Measurements from ENCODE around the gene SRSF11. TPM values are rescaled to one million over a fixed set of nuclear protein-coding genes. Genes with fewer than 3 reads are reported as not detected.
"Not testable (repeated sequence)": the region's sequence is repeated elsewhere in the genome, so short reads cannot be mapped to it uniquely, and the experiment has no call there.

Gene SRSF11
- total RNA-seq, 1 donor = 159 TPM

DNA sequence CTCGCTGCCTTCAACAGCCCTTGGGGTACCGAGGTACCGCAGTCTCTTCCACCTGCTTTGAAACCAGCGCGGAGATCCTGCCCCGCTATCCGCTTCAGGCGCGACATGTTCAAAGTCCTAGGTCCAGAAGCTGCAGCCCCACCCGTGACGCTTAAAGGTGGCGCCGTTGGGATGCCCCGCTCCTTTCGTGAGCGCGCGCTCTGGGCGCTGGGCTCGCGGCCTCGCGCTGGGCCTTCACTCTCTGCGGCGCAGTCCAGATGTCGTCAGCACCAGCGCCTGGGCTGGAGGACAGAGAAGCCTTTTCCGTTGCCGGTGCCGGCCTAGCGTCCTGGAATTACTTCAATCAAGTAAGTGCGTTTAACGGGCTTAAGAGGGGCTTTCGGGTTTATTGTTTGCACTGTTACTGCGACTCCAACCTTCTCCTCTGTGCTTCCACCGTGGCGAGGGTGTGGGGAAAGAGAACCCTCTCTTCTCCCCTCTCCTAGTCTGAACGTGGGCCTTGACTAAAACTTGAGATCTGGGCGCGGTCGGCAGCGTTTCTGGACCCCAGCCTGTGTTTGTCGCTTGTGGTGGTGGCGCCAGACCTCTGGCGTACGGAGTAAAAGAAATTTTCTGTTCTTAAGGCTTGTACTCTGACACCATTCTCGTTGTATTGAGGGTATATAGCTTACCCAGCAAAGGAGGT is 15.6 kb upstream of the SRSF11 start, which contains the start of gene LRRC40:
TSS of gene LRRC40 (minus strand) at position 146 of the 685 bp plus-strand sequence. CDS start at position 107, 39 bp downstream.
- DNase-seq (ENCODE audit: low read depth) = peak; percentile 94
- TF ChIP-seq, protein P1, sequence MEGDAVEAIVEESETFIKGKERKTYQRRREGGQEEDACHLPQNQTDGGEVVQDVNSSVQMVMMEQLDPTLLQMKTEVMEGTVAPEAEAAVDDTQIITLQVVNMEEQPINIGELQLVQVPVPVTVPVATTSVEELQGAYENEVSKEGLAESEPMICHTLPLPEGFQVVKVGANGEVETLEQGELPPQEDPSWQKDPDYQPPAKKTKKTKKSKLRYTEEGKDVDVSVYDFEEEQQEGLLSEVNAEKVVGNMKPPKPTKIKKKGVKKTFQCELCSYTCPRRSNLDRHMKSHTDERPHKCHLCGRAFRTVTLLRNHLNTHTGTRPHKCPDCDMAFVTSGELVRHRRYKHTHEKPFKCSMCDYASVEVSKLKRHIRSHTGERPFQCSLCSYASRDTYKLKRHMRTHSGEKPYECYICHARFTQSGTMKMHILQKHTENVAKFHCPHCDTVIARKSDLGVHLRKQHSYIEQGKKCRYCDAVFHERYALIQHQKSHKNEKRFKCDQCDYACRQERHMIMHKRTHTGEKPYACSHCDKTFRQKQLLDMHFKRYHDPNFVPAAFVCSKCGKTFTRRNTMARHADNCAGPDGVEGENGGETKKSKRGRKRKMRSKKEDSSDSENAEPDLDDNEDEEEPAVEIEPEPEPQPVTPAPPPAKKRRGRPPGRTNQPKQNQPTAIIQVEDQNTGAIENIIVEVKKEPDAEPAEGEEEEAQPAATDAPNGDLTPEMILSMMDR (IDR thresholded peaks at IDR 0.05; ENCODE audit: insufficient read depth, low read length) = no peak
- H3K4me3 ChIP-seq (ENCODE audit: low read depth, low read length) = peak within 1 kb of the TSS; percentile 98

GRCh38 chr1:70206833-70207232 is 14.3 kb upstream of the SRSF11 start:
- peak overlapping the region; percentile 98 for H3K4me3 ChIP-seq (ENCODE audit: low read depth, low read length)
- DNase-seq (ENCODE audit: low read depth) = not testable (repeated sequence)

- H3K4me3 ChIP-seq (ENCODE audit: low read depth, low read length) = peak overlapping the region; percentile 9
- DNase-seq (ENCODE audit: low read depth) = no peak
- TF ChIP-seq, protein P1 (IDR thresholded peaks at IDR 0.05; ENCODE audit: insufficient read depth, low read length) = no peak
Measured at GRCh38 chr1:70207492-70207891, 13.7 kb upstream of the SRSF11 start.

- no peak overlapping the region for H3K4me3 ChIP-seq (ENCODE audit: low read depth, low read length)
- TF ChIP-seq, protein P1 (IDR thresholded peaks at IDR 0.05; ENCODE audit: insufficient read depth, low read length) = no peak
- DNase-seq (ENCODE audit: low read depth) = no peak
Measured at GRCh38 chr1:70208292-70208691, 12.9 kb upstream of the SRSF11 start.

GRCh38 chr1:70210820-70211219 is 10.4 kb upstream of the SRSF11 start:
- DNase-seq (ENCODE audit: low read depth) = peak; percentile 21
- H3K4me3 ChIP-seq (ENCODE audit: low read depth, low read length) = no peak overlapping the region
- TF ChIP-seq, protein P1 (IDR thresholded peaks at IDR 0.05; ENCODE audit: insufficient read depth, low read length) = no peak

GRCh38 chr1:70211541-70211940 is 9.6 kb upstream of the SRSF11 start:
- H3K4me3 ChIP-seq (ENCODE audit: low read depth, low read length) = no peak overlapping the region
- TF ChIP-seq, protein P1 (IDR thresholded peaks at IDR 0.05; ENCODE audit: insufficient read depth, low read length) = no peak
- no peak for DNase-seq (ENCODE audit: low read depth)

DNA sequence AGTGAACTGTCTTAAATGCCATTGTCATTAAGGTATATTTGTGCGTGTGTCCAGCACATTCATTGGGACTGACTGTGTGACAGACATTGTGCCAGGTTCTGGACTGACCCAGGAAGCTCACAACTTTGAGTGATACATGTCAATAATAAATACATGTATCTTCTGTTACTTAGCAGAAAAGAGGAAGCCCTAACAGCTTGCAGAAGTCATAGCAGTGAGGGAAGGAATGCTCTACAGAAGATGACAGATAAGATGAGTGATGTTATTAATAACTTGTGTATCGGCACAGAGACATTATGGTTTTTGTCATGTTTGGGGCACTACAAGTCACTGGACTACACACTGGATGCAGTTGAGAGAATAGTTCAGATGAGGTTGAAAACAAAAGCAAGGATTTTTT is 1.2 kb upstream of the SRSF11 start:
- H3K4me3 ChIP-seq (ENCODE audit: low read depth, low read length) = no peak overlapping the region
- DNase-seq (ENCODE audit: low read depth) = no peak
- TF ChIP-seq, protein P1 (IDR thresholded peaks at IDR 0.05; ENCODE audit: insufficient read depth, low read length) = no peak
